GM12875 (cell line): ENCODE results near the gene LRRFIP2.

Experiments
- H3K4me3 ChIP-seq: one replicate; pipeline ENCODE4 v1.5.1; 2011; ENCODE audit warnings: low read depth, low read length, control low read depth
- CTCF ChIP-seq: IDR thresholded peaks from 2 replicates; pipeline ENCODE4 v1.5.1; 2011; ENCODE audit warnings: low read depth, mild to moderate bottlenecking, control low read depth, inconsistent platforms, low read length, moderate library complexity, borderline replicate concordance; ENCODE audit not compliant: insufficient read depth

LRRFIP2 gene

DNA sequence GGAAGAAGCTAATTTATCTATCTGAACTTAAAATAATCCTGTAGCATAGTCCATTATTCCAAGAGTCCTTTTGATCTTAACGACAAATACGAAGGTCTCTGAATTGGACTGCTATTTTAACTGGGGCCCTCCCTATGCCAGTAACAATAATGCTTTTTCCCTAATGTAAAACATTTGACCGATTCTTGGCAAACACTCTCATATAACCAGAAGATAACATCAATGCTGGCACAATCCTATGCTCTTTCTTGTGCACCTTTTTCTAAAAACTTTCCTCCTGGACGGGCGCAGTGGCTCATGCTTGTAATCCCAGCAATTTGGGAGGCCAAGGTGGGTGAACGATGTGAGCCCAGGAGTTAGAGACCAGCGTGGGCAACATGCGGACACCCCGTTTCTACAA, 3.9 kb downstream of the LRRFIP2 start:
- TF ChIP-seq CTCF = no peak
- H3K4me3 ChIP-seq = no peak overlapping the region

GRCh38 chr3:37170060-37170459, 4.3 kb downstream of the LRRFIP2 start:
- no peak for TF ChIP-seq CTCF
- no peak overlapping the region for H3K4me3 ChIP-seq

DNA sequence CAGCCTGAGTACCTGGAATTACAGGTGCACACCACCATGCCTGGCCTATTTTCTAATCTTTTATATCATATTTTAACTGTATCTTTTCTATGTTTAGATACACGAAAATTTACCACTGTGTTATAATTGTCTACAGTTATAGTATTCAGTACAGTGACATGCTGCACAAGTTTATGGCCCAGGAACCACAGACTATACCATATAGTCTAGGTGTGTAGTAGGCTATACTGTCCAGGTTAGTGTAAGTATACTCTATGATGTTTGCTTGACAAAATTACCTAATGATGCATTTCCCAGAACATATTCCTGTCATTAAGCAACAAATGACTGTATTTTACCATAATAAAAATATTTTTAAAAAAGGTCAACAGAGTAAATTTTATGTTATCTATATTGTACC, 5.5 kb downstream of the LRRFIP2 start:
- H3K4me3 ChIP-seq = no peak overlapping the region
- TF ChIP-seq CTCF = no peak

DNA sequence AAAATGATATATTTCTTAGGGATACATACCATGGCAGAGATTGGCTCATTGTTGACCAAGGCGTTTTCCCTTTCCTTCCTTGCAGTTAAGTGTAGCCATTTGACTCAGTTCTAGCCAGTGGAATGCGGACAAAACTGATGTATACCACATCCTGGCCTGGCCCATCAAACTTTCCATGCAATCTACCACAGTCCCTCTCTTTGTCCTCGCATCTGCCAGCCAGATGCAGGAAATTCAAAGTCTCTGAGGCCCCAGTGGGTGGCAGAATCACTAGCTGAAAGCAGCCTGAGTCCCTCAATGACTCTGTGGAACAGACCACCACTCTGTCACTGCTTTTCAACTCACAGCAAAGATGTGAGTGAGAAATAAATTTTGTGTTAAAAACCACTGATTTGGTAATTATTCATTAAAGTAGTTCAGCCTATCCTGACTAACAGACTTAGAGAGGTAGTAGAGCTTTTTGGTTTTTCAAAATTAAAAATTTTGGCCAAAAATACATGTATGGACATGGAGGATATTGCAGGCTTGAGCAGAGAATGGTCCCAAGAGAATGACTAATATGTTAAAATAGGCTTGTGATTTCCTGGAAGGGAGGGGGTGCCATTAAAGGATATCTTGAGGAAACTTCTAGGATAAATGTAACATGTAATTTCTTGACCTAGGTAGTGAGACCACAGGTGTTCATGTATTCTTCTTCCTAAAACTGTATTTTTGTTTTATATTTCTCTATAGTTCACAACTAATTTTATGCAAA, 10.9 kb downstream of the LRRFIP2 start:
- TF ChIP-seq CTCF = no peak
- H3K4me3 ChIP-seq = no peak overlapping the region

- TF ChIP-seq CTCF = no peak
- H3K4me3 ChIP-seq = no peak overlapping the region
Measured at GRCh38 chr3:37162501-37163245, 11.7 kb downstream of the LRRFIP2 start.

- no peak overlapping the region for H3K4me3 ChIP-seq
- TF ChIP-seq CTCF = no peak
Measured at GRCh38 chr3:37161351-37161750, 13.0 kb downstream of the LRRFIP2 start.

GRCh38 chr3:37155782-37156181, 18.6 kb downstream of the LRRFIP2 start:
- no peak for TF ChIP-seq CTCF
- no peak overlapping the region for H3K4me3 ChIP-seq
